ENCODE data around the gene GPLD1. TPM values are rescaled to one million over a fixed set of nuclear protein-coding genes. Genes with fewer than 3 reads are reported as not detected.

Gene GPLD1
- total and polyA plus RNA-seq, 9 of the 15 experiments (the other 6 are each of a cell fraction or from before 2014, with no cell fraction given), result 0.11 to 1.3 (median 0.82) TPM

DNA sequence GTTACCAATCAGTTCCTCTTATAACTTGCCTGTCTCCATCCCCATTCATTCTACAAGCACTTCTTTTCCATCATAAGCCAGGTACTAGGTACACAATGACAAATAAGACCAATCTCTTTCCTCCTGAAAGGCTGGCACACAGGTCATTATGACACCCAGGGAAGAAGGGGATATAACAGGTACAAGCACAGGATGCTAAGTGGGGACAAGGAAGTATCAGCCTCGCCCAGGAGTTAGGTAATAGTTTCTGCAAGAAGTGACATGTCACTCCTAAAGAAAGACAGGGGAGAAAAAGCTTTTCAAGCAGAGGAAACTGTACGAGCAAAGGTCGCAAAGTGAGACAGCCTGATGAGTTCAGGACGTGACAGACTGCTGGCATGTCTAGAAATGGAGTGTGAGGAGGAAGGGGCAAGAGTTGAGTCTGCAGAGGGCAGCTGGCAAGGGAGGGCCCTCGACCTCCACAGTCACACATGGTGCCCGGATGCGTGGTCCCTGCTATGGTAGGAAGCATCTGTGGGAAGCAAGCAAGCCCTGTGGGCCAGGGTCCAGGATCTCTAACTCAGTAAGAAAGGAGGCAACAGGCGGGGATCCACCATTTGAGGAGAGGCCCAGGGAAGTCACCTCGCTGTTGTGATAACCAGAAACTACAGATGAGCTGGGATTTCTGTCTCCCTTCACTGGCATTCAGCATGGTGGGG lies 40.4 kb downstream of the GPLD1 start:
- ATAC-seq (no peak), FAIRE-seq (no peak), DNase-seq (ENCODE audit: extremely low read depth in 1 of 4, low spot score in 3 of 4) (no peak)
- Histone ChIP-seq H3K4me1 (replicated peaks in 1 of 2; ENCODE audit: control insufficient read depth in 2 of 2, insufficient read depth in 2 of 2, low read length in 2 of 2) (peaks cover 3 to 9% of the 10 kb centered on the region in 2 experiments; a peak in 2 of 5 replicates), H2AFZ (ENCODE audit: low read depth, low read length) (no peak overlapping the region), H3K4me2 (ENCODE audit: insufficient read depth, low read length) (no peak overlapping the region), H3K36me3 (ENCODE audit: control insufficient read depth, insufficient read depth, low read length) (no peaks in the 10 kb centered on the region), H3K9ac (ENCODE audit: insufficient read depth in 1 of 2, low read depth in 2 of 2, low read length in 2 of 2) (no peak overlapping the region), H3K4me3 (no peak overlapping the region), H3K27me3 (ENCODE audit: control insufficient read depth in 2 of 2, insufficient read depth in 2 of 2, low read length in 2 of 2) (no peaks in the 10 kb centered on the region), H4K20me1 (replicated peaks; ENCODE audit: control insufficient read depth, insufficient read depth, low read length) (0 out of 2 replicates have a peak, but pooled peaks cover 3% of the 10 kb centered on the region), H3K79me2 (ENCODE audit: control insufficient read depth, insufficient read depth, low read length) (no peaks in the 10 kb centered on the region), H3K9me3 (replicated peaks; ENCODE audit: control insufficient read depth, insufficient read depth, low read depth, low read length) (no peaks in the 10 kb centered on the region), H3K27ac (ENCODE audit: extremely low read depth, low read depth, low read length) (no peak overlapping the region), H3K9me1 (ENCODE audit: control insufficient read depth, insufficient read depth, low read length) (no peaks in the 10 kb centered on the region)
- in situ Hi-C loops (cut with MboI) (no loop called here), intact Hi-C loops (cut with micrococcal nuclease) (no loop called here)
- CTCF ChIA-PET (ENCODE audit: low intra/inter-chr PET ratio), result no interaction called here
- POLR2A ChIA-PET, result interaction anchor here (0.6 to 0.7 kb wide), 2 partner anchors 11 to 12 kb away, joined by 3 read pairs; no protein-coding TSS in a partner anchor
- BruUV-seq (replicated peaks), result no TSS peak
- WGBS (ENCODE audit: insufficient coverage, low coverage, missing lambda C conversion rate), result 14% methylated on average over 9 of the region's 9 CpGs
- no peak for TF ChIP-seq FOXA3 (CRISPR knock-in tag; conservative IDR thresholded peaks at IDR 0.05 in 1 of 2, IDR thresholded peaks at IDR 0.05 in 1 of 2)
- no peak for TF ChIP-seq KLF6 (CRISPR knock-in tag; IDR thresholded peaks at IDR 0.05; ENCODE audit: borderline replicate concordance)
- no peak for TF ChIP-seq ZMIZ1 (IDR thresholded peaks at IDR 0.05; ENCODE audit: low read depth in 2 of 2, low read length in 2 of 2)
- no peak for TF ChIP-seq SIN3B (IDR thresholded peaks at IDR 0.05; ENCODE audit: low read depth)
- TF ChIP-seq HMG20A (CRISPR knock-in tag; conservative IDR thresholded peaks at IDR 0.05), result no peak
- no peak for TF ChIP-seq ZBTB43 (CRISPR knock-in tag; IDR thresholded peaks at IDR 0.05)
- TF ChIP-seq, protein P1, sequence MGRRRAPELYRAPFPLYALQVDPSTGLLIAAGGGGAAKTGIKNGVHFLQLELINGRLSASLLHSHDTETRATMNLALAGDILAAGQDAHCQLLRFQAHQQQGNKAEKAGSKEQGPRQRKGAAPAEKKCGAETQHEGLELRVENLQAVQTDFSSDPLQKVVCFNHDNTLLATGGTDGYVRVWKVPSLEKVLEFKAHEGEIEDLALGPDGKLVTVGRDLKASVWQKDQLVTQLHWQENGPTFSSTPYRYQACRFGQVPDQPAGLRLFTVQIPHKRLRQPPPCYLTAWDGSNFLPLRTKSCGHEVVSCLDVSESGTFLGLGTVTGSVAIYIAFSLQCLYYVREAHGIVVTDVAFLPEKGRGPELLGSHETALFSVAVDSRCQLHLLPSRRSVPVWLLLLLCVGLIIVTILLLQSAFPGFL (CRISPR knock-in tag; IDR thresholded peaks at IDR 0.05), result no peak
- TF ChIP-seq ZZZ3 (IDR thresholded peaks at IDR 0.05), result no peak
- TF ChIP-seq ZNF609 (CRISPR knock-in tag; IDR thresholded peaks at IDR 0.05; ENCODE audit: borderline replicate concordance), result no peak
- no peak for TF ChIP-seq ZNF79 (CRISPR knock-in tag; IDR thresholded peaks at IDR 0.05; ENCODE audit: low read depth)
